Neuronal stem cell (in vitro differentiated cells): Measurements from ENCODE around the gene C16orf87.

Source experiments
- DNase-seq: peaks from one replicate; pipeline ENCODE4 v3.0.0-alpha.2; 2013; ENCODE audit warnings: low spot score
- H2AFZ ChIP-seq: one replicate; pipeline ENCODE4 v1.6.1; 2013; ENCODE audit warnings: mild to moderate bottlenecking, low read length, inconsistent platforms
- H2AK5ac ChIP-seq: 2 replicates; pipeline ENCODE4 v1.6.1; 2013; ENCODE audit warnings: low read depth, mild to moderate bottlenecking, inconsistent platforms, low read length, moderate library complexity, mixed read lengths
- H2BK120ac ChIP-seq: 2 replicates; pipeline ENCODE4 v1.6.1; 2013; ENCODE audit warnings: low read depth, mild to moderate bottlenecking, inconsistent platforms, low read length, moderate library complexity, mixed read lengths
- H2BK12ac ChIP-seq: one replicate; pipeline ENCODE4 v1.6.1; 2013; ENCODE audit warnings: low read length, inconsistent platforms
- H2BK15ac ChIP-seq: 2 replicates; pipeline ENCODE4 v1.6.1; 2013; ENCODE audit warnings: mild to moderate bottlenecking, low read length, inconsistent platforms, mixed read lengths
- H2BK5ac ChIP-seq: one replicate; pipeline ENCODE4 v1.6.1; 2013; ENCODE audit warnings: inconsistent platforms, mild to moderate bottlenecking, low read length, moderate library complexity
- H3K14ac ChIP-seq: one replicate; pipeline ENCODE4 v1.6.1; 2013; ENCODE audit warnings: low read length, inconsistent platforms
- H3K18ac ChIP-seq: 2 replicates; pipeline ENCODE4 v1.6.1; 2013; ENCODE audit warnings: low read length, inconsistent platforms
- H3K23ac ChIP-seq: 2 replicates; pipeline ENCODE4 v1.6.1; 2013; ENCODE audit warnings: low read depth, mild to moderate bottlenecking, mixed read lengths, low read length, inconsistent platforms; ENCODE audit not compliant: poor library complexity
- H3K27ac ChIP-seq: replicated peaks from 3 replicates; pipeline ENCODE4 v1.5.1; 2013; ENCODE audit warnings: low read length, inconsistent platforms
- H3K27me3 ChIP-seq, 3 experiments: 2 replicates each; pipeline ENCODE4 v1.6.1; 2013; ENCODE audit warnings: low read length in 3 of 3, mild to moderate bottlenecking in 2 of 3, inconsistent platforms in 1 of 3, low read depth in 1 of 3, mixed read lengths in 1 of 3, moderate library complexity in 1 of 3; ENCODE audit not compliant: control insufficient read depth in 3 of 3, insufficient read depth in 3 of 3
- H3K36me3 ChIP-seq, 2 donors: replicated peaks in 1 of 2; 2 replicates each; pipeline ENCODE4 v1.6.1; 2013; ENCODE audit warnings: low read length in 2 of 2; ENCODE audit not compliant: control insufficient read depth in 2 of 2, insufficient read depth in 2 of 2
- H3K4ac ChIP-seq: 2 replicates; pipeline ENCODE4 v1.6.1; 2013; ENCODE audit warnings: inconsistent platforms, mild to moderate bottlenecking, low read length, moderate library complexity
- H3K4me1 ChIP-seq, 2 donors: 1 replicate in 1 of 2; 2 replicates in 1 of 2; pipeline ENCODE4 v1.6.1; 2013; ENCODE audit warnings: low read length in 2 of 2, low read depth in 1 of 2; ENCODE audit not compliant: control insufficient read depth in 2 of 2, insufficient read depth in 1 of 2
- H3K4me2 ChIP-seq: one replicate; pipeline ENCODE4 v1.6.1; 2013; ENCODE audit warnings: mild to moderate bottlenecking, low read length, inconsistent platforms; ENCODE audit not compliant: insufficient read depth, poor library complexity, severe bottlenecking
- H3K4me3 ChIP-seq, 2 donors: 2 replicates each; pipeline ENCODE4 v1.5.1; 2013; ENCODE audit warnings: low read length in 2 of 2, mild to moderate bottlenecking in 2 of 2, inconsistent platforms in 1 of 2, moderate library complexity in 1 of 2
- H3K79me1 ChIP-seq: one replicate; pipeline ENCODE4 v1.6.1; 2013; ENCODE audit warnings: low read depth, mild to moderate bottlenecking, inconsistent platforms, low read length, moderate library complexity
- H3K9ac ChIP-seq: one replicate; pipeline ENCODE4 v1.6.1; 2013; ENCODE audit warnings: mild to moderate bottlenecking, low read depth, low read length, inconsistent platforms; ENCODE audit not compliant: poor library complexity
- H3K9me3 ChIP-seq, 2 donors: replicated peaks in 1 of 2; 2 replicates each; pipeline versions ENCODE3 to v1.6.1; 2013; ENCODE audit warnings: low read length in 2 of 2, mild to moderate bottlenecking in 2 of 2, inconsistent platforms in 1 of 2, low read depth in 1 of 2, mixed read lengths in 1 of 2, moderate library complexity in 1 of 2; ENCODE audit not compliant: control insufficient read depth in 2 of 2, insufficient read depth in 1 of 2
- H4K8ac ChIP-seq: one replicate; pipeline ENCODE4 v1.6.1; 2013; ENCODE audit warnings: low read depth, mild to moderate bottlenecking, inconsistent platforms, low read length, moderate library complexity
- H4K91ac ChIP-seq: one replicate; pipeline ENCODE4 v1.6.1; 2013; ENCODE audit warnings: low read length, low read depth, mild to moderate bottlenecking, inconsistent platforms; ENCODE audit not compliant: poor library complexity
- WGBS, 2 donors: extraction: QIAGEN DNeasy Blood & Tissue Kit; methylation state at CpG; one replicate each; pipeline ENCODE4 v1.1.7; 2013; ENCODE audit warnings: missing lambda C conversion rate in 2 of 2, mixed read lengths in 1 of 2; ENCODE audit not compliant: insufficient read length in 2 of 2, insufficient replicate concordance in 1 of 2; ENCODE audit errors: extremely low coverage in 2 of 2; 5-methylcytosine and 5-hydroxymethylcytosine counted together

C16orf87 gene

DNA sequence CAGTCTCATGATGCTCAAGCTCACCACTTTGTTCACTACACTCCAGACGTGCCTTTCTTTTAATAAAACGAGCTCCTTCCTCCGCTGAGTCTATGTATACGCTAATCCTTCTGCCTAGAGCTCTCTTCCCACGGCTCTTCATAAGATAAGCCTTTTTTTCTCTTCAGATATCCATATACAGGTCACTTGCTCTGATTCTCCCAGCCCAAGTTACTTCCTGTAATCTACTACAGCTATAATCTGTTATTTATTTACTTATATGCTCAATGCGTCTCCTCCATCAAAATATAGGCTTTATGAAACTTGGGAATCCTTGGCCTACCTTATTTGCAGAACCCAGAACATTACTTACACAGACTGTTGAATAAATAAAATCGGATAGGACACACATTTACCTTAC is 17.4 kb downstream of the C16orf87 start:
- no peak overlapping the region for H3K14ac ChIP-seq
- no peak overlapping the region for H3K9ac ChIP-seq
- H3K23ac ChIP-seq, result no peak overlapping the region
- no peak overlapping the region for H3K4me2 ChIP-seq
- H2AFZ ChIP-seq, result no peak overlapping the region
- no peak overlapping the region for H3K27ac ChIP-seq
- no CpG with 5 or more reads among the region's 7 CpGs for WGBS, 2 donors
- no peaks in the 10 kb centered on the region for H3K4me1 ChIP-seq
- no peak overlapping the region for H2BK120ac ChIP-seq
- H2BK12ac ChIP-seq, result no peak overlapping the region
- H2BK15ac ChIP-seq, result no peak overlapping the region
- H3K27me3 ChIP-seq, result no peaks in the 10 kb centered on the region
- DNase-seq, result no peak
- H4K91ac ChIP-seq, result no peak overlapping the region
- no peak overlapping the region for H2BK5ac ChIP-seq
- H2AK5ac ChIP-seq, result no peak overlapping the region
- no peak overlapping the region for H3K18ac ChIP-seq
- peaks cover 3 to 26% of the 10 kb centered on the region in 2 donors for H3K9me3 ChIP-seq
- peaks cover 0 to 35% of the 10 kb centered on the region in 2 donors for H3K36me3 ChIP-seq
- no peak overlapping the region for H4K8ac ChIP-seq
- no peak overlapping the region for H3K4ac ChIP-seq
- H3K79me1 ChIP-seq, result peaks cover 2% of the 10 kb centered on the region
- no peak overlapping the region for H3K4me3 ChIP-seq

DNA sequence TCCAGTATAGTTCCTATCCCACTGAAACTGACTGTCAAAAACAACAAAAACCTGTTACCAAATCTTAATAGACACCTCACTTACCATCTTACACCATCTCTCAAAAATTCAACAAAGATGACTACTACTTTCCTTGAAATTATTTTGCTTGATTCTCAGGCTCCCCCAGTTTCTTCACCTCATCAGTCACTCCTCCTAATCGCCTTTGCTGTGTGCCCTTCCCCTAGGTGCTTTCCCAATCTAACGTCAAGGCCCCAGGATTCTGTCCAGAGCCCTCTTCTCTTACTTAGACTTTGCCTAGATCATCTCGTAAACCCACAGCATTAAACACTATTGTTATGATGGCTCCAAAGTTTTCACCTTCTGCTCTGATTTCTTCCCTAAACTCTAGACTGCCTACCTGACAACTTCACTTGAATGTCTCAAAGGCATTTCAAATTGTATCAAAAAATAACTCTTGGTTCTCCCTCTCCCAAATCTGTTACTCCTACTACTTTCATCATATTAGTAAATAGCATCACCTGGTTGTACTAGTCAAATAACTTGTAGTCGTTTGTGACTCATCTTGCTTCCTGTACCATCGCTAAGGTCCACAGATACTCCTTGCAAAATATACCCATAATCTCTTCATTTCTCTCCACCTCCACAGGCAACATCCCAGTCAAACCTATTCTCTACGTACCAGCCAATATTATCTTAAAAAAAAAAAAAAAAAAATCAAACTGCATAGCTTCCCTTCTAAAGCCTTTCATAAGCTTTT is 18.0 kb downstream of the C16orf87 start:
- H4K91ac ChIP-seq, result no peak overlapping the region
- no peak overlapping the region for H3K4me2 ChIP-seq
- no peak overlapping the region for H2AK5ac ChIP-seq
- H3K23ac ChIP-seq, result no peak overlapping the region
- H2BK15ac ChIP-seq, result no peak overlapping the region
- no peak overlapping the region for H3K27ac ChIP-seq
- H3K4me1 ChIP-seq, result no peaks in the 10 kb centered on the region
- no peak overlapping the region for H2BK12ac ChIP-seq
- H3K9ac ChIP-seq, result no peak overlapping the region
- no peak overlapping the region for H3K4me3 ChIP-seq
- no peak overlapping the region for H3K4ac ChIP-seq
- H3K36me3 ChIP-seq, result peaks cover 0 to 41% of the 10 kb centered on the region in 2 donors
- WGBS, 2 donors, result no CpG with 5 or more reads among the region's 6 CpGs
- H2AFZ ChIP-seq, result no peak overlapping the region
- no peak overlapping the region for H2BK120ac ChIP-seq
- DNase-seq, result no peak
- no peak overlapping the region for H3K18ac ChIP-seq
- H3K14ac ChIP-seq, result no peak overlapping the region
- H3K79me1 ChIP-seq, result peaks cover 2% of the 10 kb centered on the region
- no peak overlapping the region for H2BK5ac ChIP-seq
- no peak overlapping the region for H4K8ac ChIP-seq
- H3K9me3 ChIP-seq, result peaks cover 3 to 26% of the 10 kb centered on the region in 2 donors
- H3K27me3 ChIP-seq, result no peaks in the 10 kb centered on the region

DNA sequence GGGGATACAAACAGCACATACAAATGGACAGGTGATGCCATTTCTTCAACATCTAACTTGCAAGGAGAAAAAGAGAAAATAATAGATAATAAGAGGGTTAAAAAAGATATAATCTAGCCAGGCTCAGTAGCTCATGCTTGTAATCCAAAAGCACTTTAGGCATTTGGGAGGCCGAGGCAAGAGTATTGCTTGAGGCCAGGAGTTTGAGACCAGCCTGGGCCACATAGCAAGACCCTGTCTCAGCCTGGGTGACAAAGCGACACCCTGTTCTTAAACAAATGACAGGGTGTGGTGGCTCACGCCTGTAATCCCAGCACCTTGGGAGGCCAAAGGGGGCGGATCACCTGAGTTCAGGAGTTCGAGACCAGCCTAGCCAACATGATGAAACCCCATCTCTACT is 19.3 kb downstream of the C16orf87 start:
- WGBS, 2 donors, result no CpG with 5 or more reads among the region's 5 CpGs
- H3K27me3 ChIP-seq, result no peaks in the 10 kb centered on the region

DNA sequence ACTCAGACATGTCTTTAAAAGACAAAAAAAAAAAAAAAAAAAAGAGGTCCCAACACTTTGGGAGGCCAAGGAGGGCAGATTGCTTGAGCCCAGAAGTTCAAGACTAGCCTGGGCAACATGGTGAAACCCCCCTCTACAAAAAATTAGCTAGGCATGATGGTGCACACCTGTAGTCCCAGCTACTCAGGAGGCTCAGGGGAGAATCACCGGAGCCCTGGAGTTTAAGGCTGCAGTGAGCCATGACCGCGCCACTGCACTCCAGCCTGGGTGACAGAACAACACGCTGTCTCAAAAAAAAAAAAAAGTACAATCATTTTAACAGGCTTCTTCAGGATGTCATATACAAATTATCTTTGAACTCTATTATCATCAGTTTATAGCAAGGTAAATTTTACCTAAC is 22.0 kb downstream of the C16orf87 start:
- Histone ChIP-seq H4K91ac (no peak overlapping the region), H2BK15ac (no peak overlapping the region), H3K4me1 (no peaks in the 10 kb centered on the region), H3K14ac (no peak overlapping the region), H3K4me3 (no peak overlapping the region), H3K23ac (no peak overlapping the region), H3K18ac (no peak overlapping the region), H3K79me1 (no peaks in the 10 kb centered on the region), H2AK5ac (no peak overlapping the region), H2AFZ (no peak overlapping the region), H3K9me3 (peaks cover 0 to 9% of the 10 kb centered on the region in 2 donors), H4K8ac (no peak overlapping the region), H2BK5ac (no peak overlapping the region), H3K4ac (no peak overlapping the region), H2BK120ac (no peak overlapping the region), H2BK12ac (no peak overlapping the region), H3K36me3 (peaks cover 0 to 52% of the 10 kb centered on the region in 2 donors), H3K4me2 (no peak overlapping the region), H3K27me3 (no peaks in the 10 kb centered on the region), H3K27ac (no peak overlapping the region), H3K9ac (no peak overlapping the region)
- DNase-seq, result no peak
- no CpG with 5 or more reads among the region's 4 CpGs for WGBS, 2 donors

More for the DNA sequence above, 19.3 kb downstream of the C16orf87 start:
- peaks cover 0 to 47% of the 10 kb centered on the region in 2 donors for H3K36me3 ChIP-seq
- H3K4me2 ChIP-seq, result no peak overlapping the region
- H2AFZ ChIP-seq, result no peak overlapping the region
- H2BK15ac ChIP-seq, result no peak overlapping the region
- H3K27ac ChIP-seq, result no peak overlapping the region
- H3K23ac ChIP-seq, result no peak overlapping the region
- H4K91ac ChIP-seq, result no peak overlapping the region
- H4K8ac ChIP-seq, result no peak overlapping the region
- DNase-seq, result no peak
- peaks cover 3 to 26% of the 10 kb centered on the region in 2 donors for H3K9me3 ChIP-seq
- no peak overlapping the region for H3K4ac ChIP-seq
- H3K4me3 ChIP-seq, result no peak overlapping the region
- no peak overlapping the region for H2BK12ac ChIP-seq
- H3K18ac ChIP-seq, result no peak overlapping the region
- no peak overlapping the region for H3K9ac ChIP-seq
- no peak overlapping the region for H2AK5ac ChIP-seq
- no peak overlapping the region for H3K14ac ChIP-seq
- H3K4me1 ChIP-seq, result no peaks in the 10 kb centered on the region
- no peak overlapping the region for H2BK5ac ChIP-seq
- peaks cover 2% of the 10 kb centered on the region for H3K79me1 ChIP-seq
- H2BK120ac ChIP-seq, result no peak overlapping the region
